Motor neuron (in vitro differentiated cells): ENCODE measurements around the gene UVSSA. TPM values are rescaled to one million over a fixed set of nuclear protein-coding genes. Genes with fewer than 3 reads are reported as not detected.

Experiments used
- ATAC-seq, 8 experiments: fragments of 200-7000 bp; cut with Tn5 transposase; replicated peaks in 6 of 8; 2 replicates each; pipeline ENCODE4 v1.8.0; 2021; ENCODE audit warnings: mild to moderate bottlenecking in 8 of 8, moderate library complexity in 8 of 8
- H3K27ac ChIP-seq, 2 donors: fragments of 250-450 bp; sonication (Bioruptor Pico); 2 replicates each; pipeline ENCODE4 v1.9.0; 2021; ENCODE audit warnings: antibody characterized with exemption in 2 of 2, mild to moderate bottlenecking in 2 of 2, moderate library complexity in 1 of 2
- H3K4me1 ChIP-seq, 2 donors: fragments of 250-450 bp; sonication (Bioruptor Pico); replicated peaks in 1 of 2; 2 replicates each; pipeline ENCODE4 v1.6.1; 2021; ENCODE audit warnings: antibody characterized with exemption in 2 of 2, mild to moderate bottlenecking in 2 of 2, moderate library complexity in 1 of 2
- H3K4me3 ChIP-seq, 5 donors: fragments of 250-450 bp; sonication (Bioruptor Pico); 2 replicates each; pipeline ENCODE4 v1.9.0; 2021; ENCODE audit warnings: antibody characterized with exemption in 5 of 5, mild to moderate bottlenecking in 5 of 5, moderate library complexity in 4 of 5
- WGBS, 10 experiments: fragments of 450-650 bp; shearing (Covaris generic); methylation state at CpG; one replicate each; pipeline ENCODE4 v1.0.0; 2022; 5-methylcytosine and 5-hydroxymethylcytosine counted together
- in situ Hi-C, 9 experiments: fragments of 400-800 bp; cut with MboI; loops; one replicate each; pipeline ENCODE4 v1.15.0; 2021; ENCODE audit warnings: low sequenced_read_pairs in 9 of 9, low pct_unique_long_range_greater_than_20kb in 2 of 9; ENCODE audit not compliant: unreplicated experiment in 9 of 9
- total RNA-seq, 8 experiments: library from RNA; unstranded; fragments of 300-600 nt; gene quantifications; 2 replicates each; pipeline versions ENCODE4 v1.2.3 to v1.2.4, GENCODE V29; 2022

UVSSA gene
- total RNA-seq, 8 experiments from 2014 or later, result 4.9 to 41.9 (median 8.1) TPM

DNA sequence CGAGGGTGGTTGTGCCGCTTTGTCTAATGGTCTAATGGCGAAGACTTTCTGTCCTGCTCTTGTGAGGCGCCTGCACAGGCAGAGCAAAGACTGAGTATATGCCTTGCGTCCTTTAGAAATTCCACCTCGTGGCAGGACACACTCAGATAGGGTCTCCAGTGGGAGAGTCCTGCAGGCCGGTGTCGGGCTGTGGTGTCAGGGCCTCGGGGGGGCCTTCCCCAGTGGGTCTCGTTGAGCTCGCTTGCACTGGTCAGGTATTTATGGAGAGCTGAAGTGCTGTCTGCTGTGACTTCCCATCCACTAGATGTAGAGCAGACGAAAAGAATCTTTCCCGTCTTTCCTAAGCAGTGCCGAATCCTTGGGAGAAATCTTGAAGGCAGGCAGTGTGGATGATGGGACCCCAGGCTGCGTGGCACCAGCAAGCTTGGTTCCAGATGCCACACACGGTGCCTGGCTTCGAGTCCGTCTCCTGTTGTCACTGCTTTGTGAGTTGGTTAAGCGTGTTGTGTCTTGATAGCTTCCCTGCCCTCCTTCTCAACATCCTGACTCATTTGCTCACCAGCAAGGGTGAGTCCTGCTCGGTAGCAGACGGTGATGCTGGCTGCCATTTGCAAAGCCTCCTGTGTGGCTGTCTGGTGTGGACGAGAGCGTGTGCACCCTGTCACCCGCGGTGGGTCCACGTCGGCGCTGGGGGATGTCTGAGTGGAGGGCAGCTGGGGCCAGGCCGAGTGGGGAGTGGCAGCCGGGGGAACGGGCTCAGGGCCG, 36.8 kb upstream of the UVSSA start:
- in situ Hi-C loops, result no loop called here
- ATAC-seq, result no peak
- peak overlapping the region; percentile 47 to 81 for H3K27ac ChIP-seq
- WGBS, 10 experiments, result 80 to 100% (median 91%) methylated on average over 1 to 21 of the region's 32 CpGs; no CpG with 5 or more reads in 4 of the 10 experiments
- H3K4me1 ChIP-seq, result peaks cover 14 to 32% of the 10 kb centered on the region in 2 donors
- H3K4me3 ChIP-seq, result peak overlapping the region; percentile 25 to 41 (median 35)

DNA sequence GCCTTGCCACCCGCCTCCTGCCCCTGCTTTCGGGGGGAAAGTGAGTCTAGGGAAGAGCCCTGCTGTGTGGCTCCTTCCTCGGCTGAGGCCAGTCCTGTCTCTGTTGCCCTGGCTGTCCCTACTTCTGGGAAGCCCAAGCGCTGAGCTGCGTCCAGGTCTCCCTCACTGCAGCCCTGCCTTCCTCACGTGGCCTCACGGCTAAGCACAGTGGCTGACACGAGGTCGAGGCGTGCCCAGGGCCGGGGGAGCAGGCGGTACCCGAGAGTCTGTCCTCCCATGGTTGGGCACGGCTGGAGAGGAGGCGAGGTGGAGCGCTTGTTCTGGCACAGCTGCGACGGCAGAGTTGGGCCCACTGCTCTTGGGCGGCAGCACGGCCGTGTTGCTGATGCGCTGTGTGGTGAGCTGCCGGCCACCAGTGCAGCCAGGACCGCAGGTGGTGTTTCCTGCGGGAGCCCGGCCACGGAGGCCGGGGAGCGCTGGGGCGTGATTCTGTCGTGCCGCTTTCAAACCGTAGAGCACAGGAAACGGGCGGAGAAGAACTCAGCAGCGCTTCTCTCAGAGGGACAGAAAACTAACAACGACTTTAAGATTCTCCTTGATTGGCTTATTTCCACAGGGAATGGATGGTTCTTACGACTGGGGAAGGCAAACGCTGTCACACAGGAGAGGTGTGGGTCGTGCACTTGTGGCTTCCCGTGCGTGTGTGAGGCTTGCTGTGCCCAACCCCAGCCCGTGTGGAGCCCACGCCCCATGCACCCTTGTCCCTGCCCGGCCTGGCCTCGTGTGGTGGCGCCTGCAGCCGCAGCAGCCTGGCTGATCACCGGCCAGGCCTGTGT, 36.0 kb upstream of the UVSSA start:
- in situ Hi-C loops, result no loop called here
- Histone ChIP-seq H3K4me3 (no peak overlapping the region), H3K4me1 (peaks cover 14 to 30% of the 10 kb centered on the region in 2 donors), H3K27ac (no peak overlapping the region)
- 79 to 100% (median 92%) methylated on average over 4 to 10 of the region's 49 CpGs; no CpG with 5 or more reads in 5 of the 10 experiments for WGBS, 10 experiments
- no peak for ATAC-seq

DNA sequence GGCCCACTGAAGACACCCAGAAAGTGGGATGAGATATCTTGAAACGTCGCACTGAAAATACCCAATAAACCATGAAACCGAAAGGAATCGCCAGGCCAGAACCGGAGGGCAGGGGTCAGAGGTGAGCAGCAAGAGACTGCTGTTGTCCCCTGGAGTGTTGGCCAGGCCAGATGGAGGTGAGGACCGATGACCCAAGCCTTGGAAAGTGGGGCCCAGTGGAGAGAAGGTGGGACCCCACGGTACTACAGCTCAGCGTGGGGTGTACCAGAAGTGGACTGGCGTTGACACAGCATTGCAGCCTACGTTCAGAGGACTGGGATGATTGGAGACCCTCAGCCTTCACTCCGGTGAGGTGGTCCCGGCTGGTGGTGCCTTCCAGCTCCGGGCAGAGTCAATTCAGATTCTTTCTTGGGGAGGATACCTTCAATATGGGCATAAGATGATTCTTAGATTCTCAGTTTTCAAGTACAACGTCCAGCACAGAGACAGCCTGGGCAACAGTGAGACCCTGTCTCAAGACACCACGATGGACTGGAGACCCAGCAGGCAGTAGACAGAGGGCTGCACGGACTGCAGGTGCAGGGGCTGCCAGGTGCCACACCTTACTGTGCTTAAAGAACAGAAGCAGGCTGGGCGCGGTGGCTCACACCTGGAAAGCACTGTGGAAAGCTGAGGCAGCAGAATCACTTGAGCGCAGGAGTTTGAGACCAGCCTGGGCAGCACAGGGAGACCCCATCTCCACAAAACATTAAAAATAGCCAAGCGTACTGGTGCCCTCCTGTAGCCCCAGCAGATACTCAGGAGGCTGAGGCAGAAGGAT, 34.0 kb upstream of the UVSSA start:
- in situ Hi-C loops, result no loop called here
- WGBS, 10 experiments, result 96 to 100% (median 100%) methylated on average over 1 to 12 of the region's 20 CpGs; no CpG with 5 or more reads in 2 of the 10 experiments
- no peak overlapping the region for H3K27ac ChIP-seq
- H3K4me3 ChIP-seq, result no peak overlapping the region
- no peak for ATAC-seq
- peaks cover 14 to 15% of the 10 kb centered on the region in 2 donors for H3K4me1 ChIP-seq

DNA sequence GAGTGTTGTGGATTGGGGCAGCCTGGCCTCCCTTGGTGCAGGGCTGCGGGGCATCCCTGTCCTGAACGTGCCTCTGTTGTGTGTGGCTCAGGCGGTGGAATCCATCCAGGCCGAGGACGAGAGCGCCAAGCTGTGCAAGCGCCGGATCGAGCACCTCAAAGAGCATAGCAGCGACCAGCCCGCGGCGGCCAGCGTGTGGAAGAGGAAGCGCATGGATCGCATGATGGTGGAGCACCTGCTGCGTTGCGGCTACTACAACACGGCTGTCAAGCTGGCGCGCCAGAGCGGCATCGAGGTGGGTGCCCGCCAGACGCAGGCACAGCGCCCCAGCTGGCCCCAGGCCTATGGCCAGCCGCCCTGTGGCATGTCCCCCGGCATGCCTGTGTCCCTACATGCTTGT, 31.7 kb upstream of the UVSSA start:
- ATAC-seq, result no peak
- Histone ChIP-seq H3K27ac (no peak overlapping the region), H3K4me1 (peaks cover 0 to 1% of the 10 kb centered on the region in 2 donors), H3K4me3 (no peak overlapping the region)
- in situ Hi-C loops, result no loop called here
- WGBS, 10 experiments, result 93 to 100% (median 93%) methylated on average over 3 to 14 of the region's 28 CpGs; no CpG with 5 or more reads in 6 of the 10 experiments

DNA sequence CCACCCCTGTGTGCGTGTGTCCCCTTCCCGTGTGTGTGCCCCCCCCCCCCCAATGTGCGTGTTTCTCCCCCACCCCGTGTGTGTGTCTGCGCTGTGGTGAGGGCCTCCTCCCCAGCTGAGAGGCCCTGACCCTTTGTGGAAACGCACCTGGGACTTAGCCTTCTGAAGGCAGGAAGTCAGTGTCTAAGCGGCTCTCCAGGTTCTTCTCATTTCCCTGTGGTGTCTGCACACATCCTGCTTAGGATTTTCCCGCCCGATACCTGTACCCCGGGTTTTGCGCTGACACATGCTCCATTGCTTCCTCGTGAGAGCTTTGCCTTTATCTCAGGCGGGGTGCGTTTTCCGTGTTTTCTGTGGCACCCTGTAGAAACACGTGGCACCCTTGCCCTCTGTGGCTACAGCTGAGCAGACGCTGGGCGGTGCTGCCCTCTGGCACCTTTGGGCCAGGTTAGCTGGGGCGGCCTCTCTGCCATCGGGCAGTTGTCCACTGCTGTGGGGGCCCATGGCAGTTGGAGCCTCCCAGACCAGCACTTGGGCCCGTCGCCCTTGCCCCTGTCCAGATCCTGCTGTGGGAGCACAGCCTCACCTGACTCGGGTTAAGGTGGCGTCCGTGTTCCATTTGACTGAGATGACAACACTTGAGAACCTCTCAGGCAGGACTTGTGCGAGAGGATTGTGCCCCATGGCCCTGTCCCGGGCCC, 31.0 kb upstream of the UVSSA start:
- no peak overlapping the region for H3K27ac ChIP-seq
- H3K4me1 ChIP-seq, result no peaks in the 10 kb centered on the region
- peak in 2 of 8 experiments; percentile 13 to 21 for ATAC-seq
- in situ Hi-C loops, result no loop called here
- 85 to 100% (median 94%) methylated on average over 1 to 7 of the region's 27 CpGs; no CpG with 5 or more reads in 3 of the 10 experiments for WGBS, 10 experiments
- no peak overlapping the region for H3K4me3 ChIP-seq

DNA sequence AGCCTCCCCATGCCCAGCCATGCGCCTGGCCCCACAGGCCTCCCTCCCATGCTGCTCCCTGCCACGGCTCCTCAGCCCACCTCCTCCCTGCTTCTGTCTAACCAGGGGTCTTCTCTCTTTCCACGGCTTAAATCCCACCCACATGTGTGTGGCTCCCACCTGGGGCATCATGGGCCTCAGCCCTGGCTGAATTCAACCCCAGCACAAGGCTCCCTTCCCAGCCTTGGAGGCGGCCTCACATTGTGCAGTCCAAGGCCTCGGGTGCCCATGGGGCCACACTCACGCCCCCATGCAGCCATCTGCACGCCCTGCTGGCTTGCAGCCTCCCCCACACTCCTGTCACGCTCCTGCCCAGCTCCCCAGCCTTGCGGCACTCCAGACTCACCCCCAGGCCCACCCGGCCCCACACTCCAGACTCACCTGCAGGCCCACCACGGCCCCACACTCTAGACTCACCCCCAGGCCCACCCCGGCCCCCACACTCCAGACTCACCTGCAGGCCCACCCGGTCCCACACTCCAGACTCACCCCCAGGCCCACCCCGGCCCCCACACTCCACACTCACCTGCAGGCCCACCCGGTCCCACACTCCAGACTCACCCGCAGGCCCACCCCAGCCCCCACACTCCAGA, 30.4 kb upstream of the UVSSA start:
- H3K4me3 ChIP-seq, result no peak overlapping the region
- in situ Hi-C loops, result no loop called here
- H3K4me1 ChIP-seq, result no peaks in the 10 kb centered on the region
- H3K27ac ChIP-seq, result no peak overlapping the region
- ATAC-seq, result peak in 4 of 8 experiments; percentile 12 to 35 (median 16)
- 20% methylated on average over 1 of the region's 16 CpGs; no CpG with 5 or more reads in 9 of the 10 experiments for WGBS, 10 experiments

DNA sequence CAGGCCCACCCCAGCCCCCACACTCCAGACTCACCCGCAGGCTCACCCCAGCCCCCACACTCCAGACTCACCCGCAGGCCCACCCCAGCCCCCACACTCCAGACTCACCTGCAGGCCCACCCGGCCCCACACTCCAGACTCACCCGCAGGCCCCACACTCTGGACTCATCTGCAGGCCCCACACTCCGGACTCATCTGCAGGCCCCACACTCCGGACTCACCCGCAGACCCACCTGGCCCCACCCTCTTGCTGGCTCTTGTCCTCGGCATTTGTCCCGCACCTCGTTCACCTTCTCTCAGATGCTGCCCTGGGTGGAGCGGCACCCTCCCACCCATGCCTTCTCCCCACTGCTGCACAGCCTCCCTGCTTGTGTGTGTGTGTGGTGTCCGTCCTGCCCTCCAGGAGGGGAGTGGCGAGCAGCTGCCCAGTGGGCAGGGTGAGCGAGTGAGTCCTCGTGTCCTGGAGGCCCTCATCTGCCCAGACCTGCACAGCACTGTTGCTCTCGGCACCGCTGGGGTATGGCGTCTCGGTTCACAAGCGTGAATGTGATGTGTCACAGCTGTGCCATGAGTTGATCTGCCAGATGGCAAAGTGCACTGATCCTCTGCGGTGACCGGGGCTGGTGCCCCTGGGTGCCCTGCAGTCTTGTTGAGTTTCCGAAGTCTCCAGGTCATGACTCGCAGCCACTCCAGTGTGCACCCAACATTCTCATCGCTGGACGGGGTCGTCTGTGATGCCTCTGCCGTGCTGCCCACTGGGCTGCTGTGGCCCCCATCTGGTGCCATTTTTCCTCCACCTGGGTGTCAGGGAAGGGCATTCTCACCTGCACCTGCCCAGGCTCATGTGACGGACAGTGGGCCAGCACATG, 29.6 kb upstream of the UVSSA start:
- H3K27ac ChIP-seq, result no peak overlapping the region
- H3K4me1 ChIP-seq, result no peaks in the 10 kb centered on the region
- ATAC-seq, result no peak
- 93 to 100% (median 100%) methylated on average over 2 to 7 of the region's 29 CpGs; no CpG with 5 or more reads in 5 of the 10 experiments for WGBS, 10 experiments
- in situ Hi-C loops, result no loop called here
- H3K4me3 ChIP-seq, result no peak overlapping the region

DNA sequence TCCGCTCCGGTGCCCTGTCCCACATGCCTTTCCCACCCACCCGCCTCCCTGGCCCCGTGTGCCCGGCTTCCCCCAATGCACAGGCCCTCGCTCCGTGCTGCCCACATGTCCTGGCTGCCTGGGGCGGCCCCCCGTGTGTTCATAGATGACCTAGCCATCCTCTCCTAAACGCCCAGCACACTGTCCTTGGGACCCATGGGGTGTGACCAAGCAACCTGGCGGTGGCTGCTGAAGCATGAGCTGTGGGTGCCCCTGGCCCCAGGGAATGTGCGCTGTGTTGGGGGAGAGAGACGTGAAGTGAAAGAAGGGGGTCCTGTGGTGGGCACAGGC, 29.0 kb upstream of the UVSSA start:
- 67 to 100% (median 100%) methylated on average over 1 to 2 of the region's 13 CpGs; no CpG with 5 or more reads in 7 of the 10 experiments for WGBS, 10 experiments
- no peaks in the 10 kb centered on the region for H3K4me1 ChIP-seq
- in situ Hi-C loops, result no loop called here
- no peak overlapping the region for H3K27ac ChIP-seq
- H3K4me3 ChIP-seq, result no peak overlapping the region
- ATAC-seq, result no peak

DNA sequence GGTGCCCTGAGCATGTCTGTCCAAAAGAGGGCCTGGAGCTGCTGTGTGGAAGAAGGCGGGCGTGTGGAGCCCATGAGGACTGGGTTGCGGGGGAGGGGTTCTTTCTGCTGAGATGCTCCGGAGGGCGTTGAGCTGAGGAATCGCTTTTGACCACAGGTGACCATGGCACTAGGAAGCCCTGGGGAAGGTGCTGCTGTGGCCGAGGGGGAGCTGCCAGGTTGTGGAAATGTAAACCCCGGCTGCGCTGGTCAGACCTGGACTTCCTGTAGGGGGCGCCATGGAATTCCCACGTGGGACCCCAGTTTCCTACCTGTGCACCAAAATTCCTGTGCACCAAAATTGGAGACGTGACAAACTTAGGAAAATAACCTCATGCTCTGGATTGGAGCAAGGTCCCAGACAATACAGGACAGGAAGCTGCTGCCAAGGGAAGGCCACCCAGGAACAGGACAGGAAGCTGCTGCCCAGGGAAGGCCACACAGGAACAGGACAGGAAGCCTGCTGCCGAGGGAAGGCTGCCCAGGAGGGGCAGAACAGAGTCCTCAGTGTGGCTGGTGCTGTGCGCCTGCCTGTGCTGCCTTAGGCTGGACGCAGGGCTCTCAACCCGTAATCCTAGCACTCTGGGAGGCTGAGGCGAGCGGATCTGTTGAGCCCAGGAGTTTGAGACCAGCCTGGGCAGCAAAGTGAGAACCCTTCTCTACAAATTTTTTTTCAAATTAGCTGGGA, 28.4 kb upstream of the UVSSA start:
- in situ Hi-C loops, result no loop called here
- Histone ChIP-seq H3K27ac (no peak overlapping the region), H3K4me1 (no peaks in the 10 kb centered on the region), H3K4me3 (no peak overlapping the region)
- WGBS, 10 experiments, result 40 to 100% (median 94%) methylated on average over 1 to 12 of the region's 18 CpGs; no CpG with 5 or more reads in 2 of the 10 experiments
- ATAC-seq, result no peak

DNA sequence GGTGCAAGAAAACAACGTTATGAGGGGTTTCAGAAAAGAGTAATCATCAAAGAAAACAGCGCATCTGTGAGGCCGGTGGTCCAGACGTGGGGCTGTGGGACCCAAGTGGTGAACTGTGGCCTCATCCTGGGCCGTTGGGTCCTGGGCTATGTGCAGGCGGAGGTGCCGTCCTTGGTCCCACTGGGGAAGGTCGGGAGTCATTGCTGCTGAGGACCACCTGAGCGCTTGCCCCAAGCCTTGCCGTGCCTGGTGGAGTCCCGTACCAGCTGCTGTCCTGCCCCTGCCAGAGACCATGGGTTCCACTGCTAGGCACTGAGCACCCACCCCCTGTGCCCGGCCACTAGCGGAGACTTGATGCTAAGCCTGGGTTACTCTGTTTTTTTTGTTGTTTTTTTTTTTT, 25.5 kb upstream of the UVSSA start:
- H3K27ac ChIP-seq, result no peak overlapping the region
- in situ Hi-C loops, result no loop called here
- H3K4me3 ChIP-seq, result no peak overlapping the region
- H3K4me1 ChIP-seq, result no peaks in the 10 kb centered on the region
- 60 to 97% (median 80%) methylated on average over 1 to 8 of the region's 13 CpGs; no CpG with 5 or more reads in 2 of the 10 experiments for WGBS, 10 experiments
- ATAC-seq, result no peak
